Neural progenitor cell (in vitro differentiated cells): ENCODE results near the gene TP53. TPM values are rescaled to one million over a fixed set of nuclear protein-coding genes. Genes with fewer than 3 reads are reported as not detected.
A peak's percentile ranks its signal among the peaks of the same experiment; 100 is the strongest.

Experiments
- DNase-seq: peaks from one replicate; pipeline ENCODE4 v3.0.0-alpha.2; 2016; ENCODE audit warnings: low spot score
- H2AFZ ChIP-seq: fragments of 200-600 bp; sonication (generic); replicated peaks from 2 replicates; pipeline ENCODE4 v1.6.1; 2016; ENCODE audit warnings: antibody characterized with exemption
- H3F3A ChIP-seq: fragments of 200-600 bp; sonication (generic); 2 replicates; pipeline ENCODE4 v1.6.1; 2016; ENCODE audit warnings: antibody characterized with exemption, low read depth
- H3K27ac ChIP-seq: fragments of 200-600 bp; sonication (generic); 2 replicates; pipeline ENCODE4 v1.5.1; 2016; ENCODE audit warnings: mild to moderate bottlenecking
- H3K27me3 ChIP-seq: fragments of 200-600 bp; sonication (generic); 2 replicates; pipeline ENCODE4 v1.6.1; 2016; ENCODE audit warnings: mild to moderate bottlenecking, moderate library complexity
- H3K36me3 ChIP-seq: fragments of 200-600 bp; sonication (generic); 2 replicates; pipeline ENCODE4 v1.5.1; 2016
- H3K4me1 ChIP-seq: fragments of 200-600 bp; sonication (generic); 2 replicates; pipeline ENCODE4 v1.6.1; 2016; ENCODE audit warnings: mixed run types
- H3K4me2 ChIP-seq: fragments of 200-600 bp; sonication (generic); 2 replicates; pipeline ENCODE4 v1.6.1; 2016
- H3K4me3 ChIP-seq: fragments of 200-600 bp; sonication (generic); 2 replicates; pipeline ENCODE4 v1.5.1; 2016
- H3K79me2 ChIP-seq: fragments of 200-600 bp; sonication (generic); 2 replicates; pipeline ENCODE4 v1.6.1; 2016; ENCODE audit warnings: low read depth
- H3K9ac ChIP-seq: fragments of 200-600 bp; sonication (generic); 2 replicates; pipeline ENCODE4 v1.6.1; 2016
- H3K9me3 ChIP-seq: fragments of 200-600 bp; sonication (generic); 2 replicates; pipeline ENCODE4 v1.5.1; 2016; ENCODE audit warnings: low read depth
- H4K20me1 ChIP-seq: fragments of 200-600 bp; sonication (generic); 2 replicates; pipeline ENCODE4 v1.6.1; 2016; ENCODE audit warnings: low read depth
- H3K27ac Mint-ChIP-seq: 3 replicates; pipeline ENCODE4 v1.8.0; 2021; ENCODE audit warnings: mixed read lengths
- H3K27me3 Mint-ChIP-seq: 2 replicates; pipeline ENCODE4 v1.8.0; 2022; ENCODE audit warnings: low read depth, mild to moderate bottlenecking, inconsistent platforms, moderate library complexity, mixed read lengths; ENCODE audit not compliant: insufficient read depth
- H3K36me3 Mint-ChIP-seq: 3 replicates; pipeline ENCODE4 v1.8.0; 2021; ENCODE audit warnings: mixed read lengths
- H3K4me1 Mint-ChIP-seq: 3 replicates; pipeline ENCODE4 v1.8.0; 2021; ENCODE audit warnings: mixed read lengths
- H3K4me3 Mint-ChIP-seq: 3 replicates; pipeline ENCODE4 v1.8.0; 2021; ENCODE audit warnings: mild to moderate bottlenecking, moderate library complexity, mixed read lengths
- H3K9me3 Mint-ChIP-seq: 3 replicates; pipeline ENCODE4 v1.8.0; 2020; ENCODE audit warnings: mixed read lengths
- CTCF ChIP-seq: fragments of 200-600 bp; sonication (generic); IDR thresholded peaks from 2 replicates; pipeline ENCODE4 v1.5.1; 2017; ENCODE audit warnings: antibody characterized with exemption, mild to moderate bottlenecking
- EZH2 ChIP-seq: fragments of 200-600 bp; sonication (generic); IDR thresholded peaks from 2 replicates; pipeline ENCODE4 v1.6.1; 2017; ENCODE audit warnings: antibody characterized with exemption, mild to moderate bottlenecking, moderate library complexity
- EZH2phosphoT487 ChIP-seq: fragments of 200-600 bp; sonication (generic); IDR thresholded peaks from 2 replicates; pipeline ENCODE4 v1.6.1; 2017; ENCODE audit warnings: antibody characterized with exemption
- total RNA-seq: library from RNA; depleted of rRNA; stranded (reverse); fragments of >200 nt; gene quantifications from 2 replicates; pipeline ENCODE4 v1.2.3, GENCODE V29; 2015; ENCODE audit warnings: low replicate concordance

TP53 gene
- total RNA-seq, 1 donor from 2014 or later = 54.9 TPM

GRCh38 chr17:7727886-7728285 lies 40.6 kb upstream of the TP53 start:
- H3K4me3 ChIP-seq = no peak overlapping the region
- H3K79me2 ChIP-seq = no peaks in the 10 kb centered on the region
- no peak overlapping the region for H2AFZ ChIP-seq
- Mint-ChIP-seq H3K4me1 (peaks cover 21% of the 10 kb centered on the region), H3K27me3 (peaks cover 3% of the 10 kb centered on the region), H3K36me3 (no peaks in the 10 kb centered on the region), H3K4me3 (no peak overlapping the region), H3K9me3 (no peaks in the 10 kb centered on the region), H3K27ac (no peak overlapping the region)
- H3K9me3 ChIP-seq = no peaks in the 10 kb centered on the region
- no peaks in the 10 kb centered on the region for H3K36me3 ChIP-seq
- no peaks in the 10 kb centered on the region for H3K4me1 ChIP-seq
- no peak for TF ChIP-seq CTCF
- TF ChIP-seq EZH2phosphoT487 = no peak
- no peak for TF ChIP-seq EZH2
- H4K20me1 ChIP-seq = no peaks in the 10 kb centered on the region
- no peak overlapping the region for H3K9ac ChIP-seq
- H3K27me3 ChIP-seq = no peaks in the 10 kb centered on the region
- no peaks in the 10 kb centered on the region for H3F3A ChIP-seq
- DNase-seq = no peak
- H3K27ac ChIP-seq = no peak overlapping the region
- H3K4me2 ChIP-seq = no peak overlapping the region

DNA sequence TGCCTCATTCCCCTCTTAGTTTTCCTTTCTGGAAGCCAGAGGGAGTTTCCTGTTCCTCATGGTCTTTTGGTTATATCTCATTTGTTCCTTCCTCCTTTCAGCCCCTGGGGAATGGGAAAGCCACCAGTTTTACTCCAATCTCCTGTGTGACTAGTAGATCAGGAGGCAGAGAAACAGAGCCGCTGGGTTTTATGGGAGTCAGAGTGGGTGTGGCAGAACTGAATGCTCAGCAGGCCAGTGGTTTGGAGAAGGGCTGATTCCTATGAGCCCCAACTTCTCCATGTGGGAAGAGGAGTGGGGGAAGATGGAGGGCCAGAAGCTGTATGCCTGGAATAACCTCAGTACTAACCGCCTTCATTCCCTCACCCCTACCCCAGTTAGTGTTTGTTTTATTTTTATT lies 34.3 kb upstream of the TP53 start:
- Histone ChIP-seq H3K9ac (no peak overlapping the region), H3K27me3 (peaks cover 30% of the 10 kb centered on the region), H3K79me2 (no peaks in the 10 kb centered on the region), H3K4me3 (no peak overlapping the region), H3K4me2 (no peak overlapping the region), H3K9me3 (no peaks in the 10 kb centered on the region), H3K27ac (no peak overlapping the region), H4K20me1 (no peaks in the 10 kb centered on the region), H3K4me1 (peaks cover 13% of the 10 kb centered on the region), H3F3A (peaks cover 6% of the 10 kb centered on the region), H3K36me3 (no peaks in the 10 kb centered on the region), H2AFZ (no peak overlapping the region)
- TF ChIP-seq EZH2 (no peak), EZH2phosphoT487 (no peak), CTCF (no peak)
- DNase-seq = no peak
- Mint-ChIP-seq H3K9me3 (no peaks in the 10 kb centered on the region), H3K27ac (no peak overlapping the region), H3K4me1 (peaks cover 36% of the 10 kb centered on the region), H3K36me3 (no peaks in the 10 kb centered on the region), H3K4me3 (peak overlapping the region; percentile 23), H3K27me3 (peaks cover 7% of the 10 kb centered on the region)

DNA sequence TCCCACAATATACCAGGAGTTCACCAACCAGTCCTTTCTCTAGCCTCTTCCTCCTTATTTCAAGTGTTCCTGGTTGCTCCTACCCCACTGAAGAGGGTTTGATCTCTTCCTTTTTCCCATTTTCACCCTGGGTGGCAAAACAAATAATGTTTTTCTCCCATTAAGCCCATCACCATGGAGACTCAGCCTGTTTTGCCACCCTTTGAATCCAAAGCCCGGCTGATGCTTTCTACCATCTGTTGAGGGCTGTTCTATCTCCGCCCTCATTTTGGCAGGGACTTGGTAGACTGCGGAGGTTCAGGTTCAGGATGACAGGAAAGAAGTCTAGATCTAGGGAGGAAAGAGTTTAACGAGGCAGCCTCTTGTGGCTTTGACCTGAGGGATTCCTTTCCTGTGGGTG lies 32.8 kb upstream of the TP53 start:
- Histone ChIP-seq H3F3A (peaks cover 6% of the 10 kb centered on the region), H3K9me3 (no peaks in the 10 kb centered on the region), H3K9ac (no peak overlapping the region), H2AFZ (no peak overlapping the region), H3K36me3 (no peaks in the 10 kb centered on the region), H3K4me1 (peaks cover 26% of the 10 kb centered on the region), H3K27ac (no peak overlapping the region), H3K4me2 (no peak overlapping the region), H3K27me3 (peaks cover 30% of the 10 kb centered on the region), H3K4me3 (no peak overlapping the region), H4K20me1 (no peaks in the 10 kb centered on the region), H3K79me2 (no peaks in the 10 kb centered on the region)
- Mint-ChIP-seq H3K4me1 (peaks cover 51% of the 10 kb centered on the region), H3K4me3 (peak overlapping the region; percentile 14), H3K9me3 (no peaks in the 10 kb centered on the region), H3K36me3 (no peaks in the 10 kb centered on the region), H3K27ac (no peak overlapping the region), H3K27me3 (peaks cover 7% of the 10 kb centered on the region)
- TF ChIP-seq CTCF = no peak
- no peak for TF ChIP-seq EZH2
- no peak for TF ChIP-seq EZH2phosphoT487
- DNase-seq = no peak
